ENCODE data around the gene PRRG1. TPM values are rescaled to one million over a fixed set of nuclear protein-coding genes. Genes with fewer than 3 reads are reported as not detected.

PRRG1 gene
- polyA plus RNA-seq, 1 of the 3 experiments (the other 2 are of a cell fraction) = 3.0 TPM

DNA sequence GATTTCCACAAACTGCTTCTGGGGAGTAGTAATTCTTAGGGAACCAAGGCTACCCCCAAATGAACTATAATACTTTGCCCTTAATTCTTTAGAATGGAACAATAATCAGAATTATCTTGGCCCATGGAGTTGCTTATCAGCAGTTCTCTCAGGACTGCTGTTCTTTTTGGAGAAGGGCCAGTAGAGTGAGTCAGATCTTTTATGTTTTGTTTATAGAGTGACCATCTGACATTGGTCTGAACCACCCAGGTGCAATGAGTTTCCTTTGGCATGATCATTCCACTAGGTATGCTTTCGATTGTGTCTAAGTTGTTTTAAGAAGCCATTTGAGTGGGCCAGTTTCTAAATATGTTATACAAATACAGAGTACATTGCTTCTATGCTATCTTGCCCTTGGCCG lies 31.8 kb downstream of the PRRG1 start (continued):
- TF ChIP-seq, protein P1, sequence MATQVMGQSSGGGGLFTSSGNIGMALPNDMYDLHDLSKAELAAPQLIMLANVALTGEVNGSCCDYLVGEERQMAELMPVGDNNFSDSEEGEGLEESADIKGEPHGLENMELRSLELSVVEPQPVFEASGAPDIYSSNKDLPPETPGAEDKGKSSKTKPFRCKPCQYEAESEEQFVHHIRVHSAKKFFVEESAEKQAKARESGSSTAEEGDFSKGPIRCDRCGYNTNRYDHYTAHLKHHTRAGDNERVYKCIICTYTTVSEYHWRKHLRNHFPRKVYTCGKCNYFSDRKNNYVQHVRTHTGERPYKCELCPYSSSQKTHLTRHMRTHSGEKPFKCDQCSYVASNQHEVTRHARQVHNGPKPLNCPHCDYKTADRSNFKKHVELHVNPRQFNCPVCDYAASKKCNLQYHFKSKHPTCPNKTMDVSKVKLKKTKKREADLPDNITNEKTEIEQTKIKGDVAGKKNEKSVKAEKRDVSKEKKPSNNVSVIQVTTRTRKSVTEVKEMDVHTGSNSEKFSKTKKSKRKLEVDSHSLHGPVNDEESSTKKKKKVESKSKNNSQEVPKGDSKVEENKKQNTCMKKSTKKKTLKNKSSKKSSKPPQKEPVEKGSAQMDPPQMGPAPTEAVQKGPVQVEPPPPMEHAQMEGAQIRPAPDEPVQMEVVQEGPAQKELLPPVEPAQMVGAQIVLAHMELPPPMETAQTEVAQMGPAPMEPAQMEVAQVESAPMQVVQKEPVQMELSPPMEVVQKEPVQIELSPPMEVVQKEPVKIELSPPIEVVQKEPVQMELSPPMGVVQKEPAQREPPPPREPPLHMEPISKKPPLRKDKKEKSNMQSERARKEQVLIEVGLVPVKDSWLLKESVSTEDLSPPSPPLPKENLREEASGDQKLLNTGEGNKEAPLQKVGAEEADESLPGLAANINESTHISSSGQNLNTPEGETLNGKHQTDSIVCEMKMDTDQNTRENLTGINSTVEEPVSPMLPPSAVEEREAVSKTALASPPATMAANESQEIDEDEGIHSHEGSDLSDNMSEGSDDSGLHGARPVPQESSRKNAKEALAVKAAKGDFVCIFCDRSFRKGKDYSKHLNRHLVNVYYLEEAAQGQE (IDR thresholded peaks at IDR 0.05; ENCODE audit: low read depth, low read length) = no peak
- TF ChIP-seq CHD2 (IDR thresholded peaks at IDR 0.05; ENCODE audit: low read length, partially characterized antibody) (no peak), POLR2AphosphoS5 (IDR thresholded peaks at IDR 0.05; ENCODE audit: low read depth, low read length) (no peak), EP300 (IDR thresholded peaks at IDR 0.05; ENCODE audit: borderline replicate concordance in 1 of 2, low read depth in 1 of 2, low read length in 1 of 2) (no peak), YY1 (IDR thresholded peaks at IDR 0.05; ENCODE audit: low read depth) (no peak), TEAD4 (IDR thresholded peaks at IDR 0.05; ENCODE audit: borderline replicate concordance, insufficient read depth) (no peak), MEF2A (IDR thresholded peaks at IDR 0.05; ENCODE audit: borderline replicate concordance, low read depth) (no peak), GATA2 (CRISPR knock-in tag; IDR thresholded peaks at IDR 0.05) (no peak), TCF12 (IDR thresholded peaks at IDR 0.05) (peak; percentile 31), SMC3 (IDR thresholded peaks at IDR 0.05; ENCODE audit: low read depth, low read length) (no peak)
- TF ChIP-seq, protein P2, sequence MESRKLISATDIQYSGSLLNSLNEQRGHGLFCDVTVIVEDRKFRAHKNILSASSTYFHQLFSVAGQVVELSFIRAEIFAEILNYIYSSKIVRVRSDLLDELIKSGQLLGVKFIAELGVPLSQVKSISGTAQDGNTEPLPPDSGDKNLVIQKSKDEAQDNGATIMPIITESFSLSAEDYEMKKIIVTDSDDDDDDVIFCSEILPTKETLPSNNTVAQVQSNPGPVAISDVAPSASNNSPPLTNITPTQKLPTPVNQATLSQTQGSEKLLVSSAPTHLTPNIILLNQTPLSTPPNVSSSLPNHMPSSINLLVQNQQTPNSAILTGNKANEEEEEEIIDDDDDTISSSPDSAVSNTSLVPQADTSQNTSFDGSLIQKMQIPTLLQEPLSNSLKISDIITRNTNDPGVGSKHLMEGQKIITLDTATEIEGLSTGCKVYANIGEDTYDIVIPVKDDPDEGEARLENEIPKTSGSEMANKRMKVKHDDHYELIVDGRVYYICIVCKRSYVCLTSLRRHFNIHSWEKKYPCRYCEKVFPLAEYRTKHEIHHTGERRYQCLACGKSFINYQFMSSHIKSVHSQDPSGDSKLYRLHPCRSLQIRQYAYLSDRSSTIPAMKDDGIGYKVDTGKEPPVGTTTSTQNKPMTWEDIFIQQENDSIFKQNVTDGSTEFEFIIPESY (IDR thresholded peaks at IDR 0.05; ENCODE audit: borderline replicate concordance, low read depth) = no peak

DNA sequence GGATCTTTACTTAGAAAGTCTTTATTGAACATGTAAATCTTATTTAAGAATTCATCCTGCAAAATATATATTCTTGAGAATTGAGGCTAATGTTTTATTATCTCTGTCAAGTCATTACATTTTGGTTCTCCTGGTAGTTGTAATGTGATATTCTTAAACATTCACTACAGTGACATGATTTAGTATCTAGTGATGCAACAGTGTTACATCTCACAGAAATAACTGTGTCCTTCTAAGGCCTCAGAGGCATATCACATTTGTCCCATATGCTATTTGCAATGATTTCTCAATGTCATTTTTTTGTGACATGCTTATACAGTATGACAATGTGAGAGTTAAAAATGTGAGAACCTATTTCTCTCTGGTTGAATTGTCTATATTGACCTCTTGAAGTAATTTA lies 34.1 kb downstream of the PRRG1 start:
- Histone ChIP-seq H3K9me3 (no peaks in the 10 kb centered on the region), H3K27me3 (ENCODE audit: insufficient read depth) (no peaks in the 10 kb centered on the region), H3K9ac (no peak overlapping the region), H3K4me2 (no peak overlapping the region), H3K4me3 (ENCODE audit: low read depth in 2 of 2, low read length in 1 of 2) (no peak overlapping the region), H3K79me2 (ENCODE audit: insufficient read depth) (no peaks in the 10 kb centered on the region), H3F3A (replicated peaks; ENCODE audit: insufficient read depth) (no peaks in the 10 kb centered on the region), H3K4me1 (ENCODE audit: control insufficient read depth in 1 of 2, insufficient read depth in 2 of 2, low read depth in 1 of 2, low read length in 1 of 2) (no peaks in the 10 kb centered on the region; a peak in 2 of 4 replicates), H2AFZ (ENCODE audit: low read depth) (no peak overlapping the region), H3K36me3 (replicated peaks in 1 of 2; ENCODE audit: control insufficient read depth in 1 of 2, insufficient read depth in 2 of 2, low read length in 1 of 2) (no peaks in the 10 kb centered on the region), H3K27ac (ENCODE audit: low read depth in 2 of 2, low read length in 1 of 2) (no peak overlapping the region), H4K20me1 (ENCODE audit: insufficient read depth) (no peaks in the 10 kb centered on the region), H3K9me2 (no peaks in the 10 kb centered on the region)
- CTCF ChIA-PET = no interaction called here
- DNase-seq = no peak
- TF ChIP-seq, protein P3, sequence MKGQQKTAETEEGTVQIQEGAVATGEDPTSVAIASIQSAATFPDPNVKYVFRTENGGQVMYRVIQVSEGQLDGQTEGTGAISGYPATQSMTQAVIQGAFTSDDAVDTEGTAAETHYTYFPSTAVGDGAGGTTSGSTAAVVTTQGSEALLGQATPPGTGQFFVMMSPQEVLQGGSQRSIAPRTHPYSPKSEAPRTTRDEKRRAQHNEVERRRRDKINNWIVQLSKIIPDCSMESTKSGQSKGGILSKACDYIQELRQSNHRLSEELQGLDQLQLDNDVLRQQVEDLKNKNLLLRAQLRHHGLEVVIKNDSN (IDR thresholded peaks at IDR 0.05; ENCODE audit: borderline replicate concordance, low read depth) = no peak
- TF ChIP-seq RCOR1 (IDR thresholded peaks at IDR 0.05; ENCODE audit: low read length) = no peak
- no peak for TF ChIP-seq YY1 (IDR thresholded peaks at IDR 0.05; ENCODE audit: low read depth)
- TF ChIP-seq POLR2AphosphoS5 (IDR thresholded peaks at IDR 0.05; ENCODE audit: low read depth, low read length) = no peak
- no peak for TF ChIP-seq SIN3A (IDR thresholded peaks at IDR 0.05; ENCODE audit: borderline replicate concordance, low read depth, low read length)
- POLR2A ChIA-PET = no interaction called here
